IPS-NIHi11 (cell line): ENCODE measurements around the gene ARSK.

ENCODE experiments used
- DNase-seq: peaks from one replicate; pipeline ENCODE4 v3.0.0; 2012; ENCODE audit warnings: mixed read lengths, low spot score

Gene ARSK

GRCh38 chr5:95649274-95649673, 94.4 kb downstream of the ARSK start:
- DNase-seq = no peak

- no peak for DNase-seq
Observed at GRCh38 chr5:95649842-95650620, 95.1 kb downstream of the ARSK start.

GRCh38 chr5:95652849-95653248, 97.9 kb downstream of the ARSK start:
- no peak for DNase-seq

GRCh38 chr5:95654196-95654595, 99.3 kb downstream of the ARSK start:
- DNase-seq = no peak
